Measurements from ENCODE around the gene APPBP2.

GRCh38 chr17:60573236-60574051 is 47.4 kb upstream of the APPBP2 start:
- TF ChIP-seq CTCF (IDR thresholded peaks at IDR 0.05) (no peak), ZFX (IDR thresholded peaks at IDR 0.05; ENCODE audit: borderline replicate concordance) (no peak)

All from 22Rv1 (cell line).